Fibroblast of pulmonary artery (primary cell): ENCODE data around the gene STX8.
A peak's percentile ranks its signal among the peaks of the same experiment; 100 is the strongest.

Experiments
- DNase-seq: peaks from one replicate; pipeline ENCODE4 v3.0.0-alpha.2; 2010; ENCODE audit warnings: low read depth
- H3K4me3 ChIP-seq: replicated peaks from 2 replicates; pipeline ENCODE4 v1.5.1; 2011; ENCODE audit warnings: low read depth, mild to moderate bottlenecking, control low read depth, low read length, moderate library complexity
- TF ChIP-seq, protein P1 (sequence below): IDR thresholded peaks from 2 replicates; pipeline ENCODE4 v1.5.1; 2011; ENCODE audit warnings: mild to moderate bottlenecking, control low read depth, low read length, inconsistent platforms; ENCODE audit errors: missing control alignments

Gene STX8

DNA sequence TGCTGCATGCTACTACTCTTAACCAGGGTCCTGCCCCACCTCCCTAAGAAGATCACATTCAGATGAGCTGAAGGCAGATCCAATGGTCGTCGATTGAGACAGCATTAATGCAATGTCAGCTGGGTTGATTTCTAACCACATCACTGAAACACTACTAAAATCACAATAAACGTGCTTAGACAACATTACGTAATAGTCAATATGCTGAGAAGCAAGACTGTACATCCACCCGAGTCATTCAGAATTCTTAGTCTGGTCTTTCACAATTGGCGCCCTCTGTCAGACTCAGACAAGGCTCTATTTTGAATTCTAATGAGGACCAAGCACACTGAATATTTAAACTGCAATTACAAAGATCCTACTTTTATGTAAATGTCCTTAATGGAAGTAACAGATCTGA lies 205.2 kb downstream of the STX8 start:
- no peak overlapping the region for H3K4me3 ChIP-seq
- TF ChIP-seq, protein P1, sequence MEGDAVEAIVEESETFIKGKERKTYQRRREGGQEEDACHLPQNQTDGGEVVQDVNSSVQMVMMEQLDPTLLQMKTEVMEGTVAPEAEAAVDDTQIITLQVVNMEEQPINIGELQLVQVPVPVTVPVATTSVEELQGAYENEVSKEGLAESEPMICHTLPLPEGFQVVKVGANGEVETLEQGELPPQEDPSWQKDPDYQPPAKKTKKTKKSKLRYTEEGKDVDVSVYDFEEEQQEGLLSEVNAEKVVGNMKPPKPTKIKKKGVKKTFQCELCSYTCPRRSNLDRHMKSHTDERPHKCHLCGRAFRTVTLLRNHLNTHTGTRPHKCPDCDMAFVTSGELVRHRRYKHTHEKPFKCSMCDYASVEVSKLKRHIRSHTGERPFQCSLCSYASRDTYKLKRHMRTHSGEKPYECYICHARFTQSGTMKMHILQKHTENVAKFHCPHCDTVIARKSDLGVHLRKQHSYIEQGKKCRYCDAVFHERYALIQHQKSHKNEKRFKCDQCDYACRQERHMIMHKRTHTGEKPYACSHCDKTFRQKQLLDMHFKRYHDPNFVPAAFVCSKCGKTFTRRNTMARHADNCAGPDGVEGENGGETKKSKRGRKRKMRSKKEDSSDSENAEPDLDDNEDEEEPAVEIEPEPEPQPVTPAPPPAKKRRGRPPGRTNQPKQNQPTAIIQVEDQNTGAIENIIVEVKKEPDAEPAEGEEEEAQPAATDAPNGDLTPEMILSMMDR: no peak
- DNase-seq: peak; percentile 63

DNA sequence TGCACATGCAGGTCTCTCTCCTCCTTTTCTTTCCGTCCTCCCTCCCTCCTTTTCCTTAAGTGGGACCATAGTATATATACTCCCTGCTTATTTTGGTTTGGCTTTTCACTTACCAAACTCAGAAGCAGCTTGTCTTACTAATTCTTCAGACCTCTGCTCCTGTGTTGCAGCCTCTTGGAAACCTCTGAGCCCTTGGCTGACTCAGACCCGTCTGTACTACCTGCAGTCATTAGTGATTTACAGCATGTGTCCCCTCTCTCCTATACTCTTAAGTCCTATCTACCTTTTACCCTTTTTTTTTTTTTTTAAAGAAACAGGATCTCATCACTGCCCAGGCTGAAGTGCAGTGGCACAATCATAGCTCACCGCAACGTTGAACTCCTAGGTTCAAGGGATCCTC lies 207.0 kb downstream of the STX8 start:
- no peak for DNase-seq
- TF ChIP-seq, protein P1: no peak

DNA sequence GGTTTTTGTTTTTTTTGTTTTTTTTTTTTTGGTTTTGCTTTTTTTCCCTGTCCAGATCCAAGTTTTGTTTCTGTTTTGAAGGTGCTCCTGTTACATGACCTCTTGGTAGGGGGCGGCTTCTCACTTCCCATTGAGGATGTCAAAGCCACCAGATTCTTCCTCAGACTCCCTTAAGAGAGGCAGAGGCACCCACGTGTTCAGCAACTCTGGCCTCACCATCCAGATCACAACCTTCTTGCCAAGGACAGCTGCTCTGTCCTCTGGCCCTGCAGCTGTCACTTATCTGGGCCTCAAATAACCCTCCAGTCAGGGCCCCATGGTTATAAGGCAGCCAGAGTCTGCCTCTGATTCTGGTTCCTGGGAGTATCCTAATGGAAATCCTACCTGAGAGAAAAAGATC lies 208.5 kb downstream of the STX8 start:
- no peak overlapping the region for H3K4me3 ChIP-seq
- no peak for DNase-seq
- TF ChIP-seq, protein P1: no peak

More for the DNA sequence above, 207.0 kb downstream of the STX8 start:
- no peak overlapping the region for H3K4me3 ChIP-seq

DNA sequence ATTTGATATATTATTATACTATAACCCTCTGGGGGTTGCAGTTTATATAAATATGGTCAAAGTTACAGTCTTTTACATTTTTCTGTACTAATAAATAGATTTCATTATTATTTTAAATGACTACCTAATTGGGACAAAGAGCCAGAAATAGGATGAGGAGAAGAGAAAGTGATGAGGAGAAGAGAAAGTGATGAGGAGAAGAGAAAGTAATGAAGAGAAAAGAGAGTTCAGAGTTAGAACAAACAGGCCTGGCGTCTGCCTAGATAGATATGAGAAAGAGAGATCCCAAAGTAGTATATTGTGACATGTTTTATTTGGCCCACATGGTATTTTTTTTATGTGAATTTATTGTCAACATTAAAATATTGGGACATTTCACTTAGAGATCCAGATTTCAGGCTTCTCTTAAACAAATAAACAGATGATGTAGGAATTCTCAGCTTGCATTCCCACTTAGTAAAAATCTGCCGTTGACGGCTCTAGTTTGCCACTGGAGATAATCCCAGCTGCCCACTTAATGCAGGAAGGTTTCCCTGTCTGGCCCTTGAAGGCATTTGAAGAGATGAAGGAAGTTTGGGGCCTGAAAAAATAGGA lies 210.7 kb downstream of the STX8 start:
- TF ChIP-seq, protein P1: no peak
- DNase-seq: no peak
- H3K4me3 ChIP-seq: no peak overlapping the region

DNA sequence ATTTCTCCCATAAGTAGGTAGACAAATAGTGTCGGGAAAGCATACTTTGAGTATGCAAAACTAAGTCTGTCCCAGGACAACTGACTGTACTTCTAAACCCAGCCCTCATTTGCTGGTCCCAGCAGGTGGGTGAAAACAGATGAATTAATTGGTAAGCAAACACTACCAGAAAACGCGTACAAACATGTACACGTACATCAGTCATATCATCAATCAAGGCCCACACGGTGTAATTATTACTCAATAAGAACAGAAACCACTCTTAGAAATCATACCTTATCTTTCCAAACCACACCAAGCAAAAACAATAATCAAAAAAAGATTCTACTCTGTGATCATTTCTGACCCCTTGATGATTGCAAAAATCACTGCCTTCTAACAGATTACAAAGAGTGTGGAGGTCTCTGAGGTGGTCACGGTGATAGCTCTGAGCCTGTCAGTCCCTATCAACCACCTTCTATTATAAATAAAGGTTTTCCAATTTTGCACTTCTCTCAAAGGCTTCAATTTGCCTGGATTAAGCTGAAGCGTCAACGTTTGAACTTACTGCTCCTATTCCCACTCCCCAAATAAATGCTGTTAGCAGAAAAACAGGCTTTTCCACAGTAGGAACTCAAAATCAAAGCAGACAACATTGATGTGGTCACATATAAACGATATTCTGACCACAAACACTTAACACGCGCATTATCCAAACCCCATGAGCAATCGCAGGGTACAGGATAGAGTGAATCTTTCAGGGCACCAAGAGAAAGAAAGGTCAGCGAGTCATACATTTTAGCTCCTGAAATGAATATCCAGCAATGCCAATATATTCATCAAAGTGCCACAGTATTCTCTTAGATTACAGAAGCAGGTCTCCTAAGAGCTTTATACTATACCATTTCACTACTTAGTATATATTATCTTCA lies 211.9 kb downstream of the STX8 start:
- TF ChIP-seq, protein P1: no peak
- no peak overlapping the region for H3K4me3 ChIP-seq
- DNase-seq: peak; percentile 31

DNA sequence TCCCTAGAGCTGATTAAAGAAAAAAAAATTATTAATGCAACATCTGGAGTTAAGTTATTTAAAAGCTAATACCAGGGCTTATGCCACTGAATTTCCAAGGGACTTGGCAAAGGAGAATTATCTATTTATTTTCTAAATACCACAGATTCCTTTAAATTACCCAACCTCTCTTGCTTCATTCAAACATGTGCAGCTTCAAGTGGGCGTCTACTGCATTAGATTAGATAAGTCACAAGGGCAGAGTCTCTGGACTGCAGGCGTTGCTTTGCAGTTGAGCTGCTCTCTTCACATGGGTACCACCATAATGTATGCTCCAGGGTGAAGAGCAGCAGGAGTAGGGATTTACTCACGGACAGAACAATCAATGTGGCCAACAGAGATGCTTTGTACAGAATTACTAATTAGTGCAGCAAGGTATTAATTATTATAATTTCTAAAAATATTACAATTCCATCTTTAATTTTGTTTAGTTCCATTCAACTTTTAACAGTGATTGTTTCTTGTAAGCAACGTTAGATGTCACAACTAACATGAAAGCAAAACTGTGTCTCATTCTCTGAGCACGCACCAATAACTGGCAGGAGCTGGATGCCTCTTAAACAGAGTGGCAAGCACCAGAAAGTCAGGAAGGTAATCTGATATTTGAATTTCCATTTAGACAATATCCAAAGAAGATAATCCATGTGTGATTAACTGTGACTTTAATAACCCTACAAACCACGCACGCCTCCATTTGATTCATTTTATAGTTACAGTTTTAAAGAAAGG lies 214.2 kb downstream of the STX8 start:
- TF ChIP-seq, protein P1: no peak
- no peak overlapping the region for H3K4me3 ChIP-seq
- peak; percentile 89 for DNase-seq
